ENCODE measurements around the gene NMS. TPM values are rescaled to one million over a fixed set of nuclear protein-coding genes. Genes with fewer than 3 reads are reported as not detected.
A peak's percentile ranks its signal among the peaks of the same experiment; 100 is the strongest.
"Not testable (repeated sequence)": the region's sequence is repeated elsewhere in the genome, so short reads cannot be mapped to it uniquely, and the experiment has no call there.

Gene NMS
- not detected for total RNA-seq (ENCODE audit: insufficient read depth, low replicate concordance)

DNA sequence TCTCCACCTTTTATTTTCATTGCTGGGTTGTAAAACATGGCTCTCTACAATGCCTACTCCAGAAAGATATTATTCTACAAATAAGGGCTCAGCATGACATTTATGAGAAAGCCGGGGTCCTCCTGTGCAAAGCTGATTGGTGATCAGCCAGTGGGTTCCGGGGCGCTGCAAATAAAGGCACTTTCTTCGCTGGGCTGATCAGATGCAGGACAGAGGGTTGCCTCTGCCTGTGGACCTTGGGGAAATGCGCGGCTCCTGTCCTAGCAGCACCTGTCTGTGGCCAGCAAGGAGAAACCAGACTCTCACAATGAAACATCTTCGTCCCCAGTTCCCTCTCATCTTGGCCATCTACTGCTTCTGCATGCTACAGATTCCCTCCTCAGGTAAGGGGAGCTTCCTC is at the start of gene NMS:
TSS of gene NMS (plus strand) at position 301 of the 400 bp plus-strand sequence. CDS start at position 308, 7 bp downstream.
- DNase-seq (ENCODE audit: low spot score) = no peak

- DNase-seq (ENCODE audit: low spot score) = peak; percentile 12
These were observed 47.8 kb upstream of the NMS start for GRCh38 chr2:100422320-100423055.

DNA sequence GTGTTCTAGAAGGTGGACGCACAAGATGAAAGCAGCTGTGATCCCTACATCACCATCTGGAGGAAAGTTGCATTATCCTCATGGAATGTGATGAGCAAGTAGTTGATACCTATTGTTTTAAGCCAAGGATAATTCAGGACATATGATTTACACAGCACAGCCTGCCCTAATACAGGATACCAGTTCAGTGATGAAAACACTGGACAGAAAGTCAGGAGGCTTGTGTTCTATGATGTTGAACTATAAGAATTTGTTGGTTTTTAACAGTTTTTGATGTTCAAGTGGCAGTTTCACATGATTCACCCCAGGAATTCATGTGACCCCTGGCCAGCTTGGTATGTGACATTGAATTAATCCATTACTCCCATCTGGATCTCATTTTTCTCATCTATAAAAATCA is 46.7 kb upstream of the NMS start:
- DNase-seq (ENCODE audit: low spot score) = no peak

- no peak for DNase-seq (ENCODE audit: low spot score)
These were observed 45.9 kb upstream of the NMS start for GRCh38 chr2:100424277-100424875.

GRCh38 chr2:100425107-100425506 is 45.2 kb upstream of the NMS start:
- peak; percentile 10 for DNase-seq (ENCODE audit: low spot score)

- DNase-seq (ENCODE audit: low spot score) = peak; percentile 10
These were observed 44.5 kb upstream of the NMS start for GRCh38 chr2:100425573-100426383.

GRCh38 chr2:100426384-100426720 is 43.9 kb upstream of the NMS start:
- no peak for DNase-seq (ENCODE audit: low spot score)

DNA sequence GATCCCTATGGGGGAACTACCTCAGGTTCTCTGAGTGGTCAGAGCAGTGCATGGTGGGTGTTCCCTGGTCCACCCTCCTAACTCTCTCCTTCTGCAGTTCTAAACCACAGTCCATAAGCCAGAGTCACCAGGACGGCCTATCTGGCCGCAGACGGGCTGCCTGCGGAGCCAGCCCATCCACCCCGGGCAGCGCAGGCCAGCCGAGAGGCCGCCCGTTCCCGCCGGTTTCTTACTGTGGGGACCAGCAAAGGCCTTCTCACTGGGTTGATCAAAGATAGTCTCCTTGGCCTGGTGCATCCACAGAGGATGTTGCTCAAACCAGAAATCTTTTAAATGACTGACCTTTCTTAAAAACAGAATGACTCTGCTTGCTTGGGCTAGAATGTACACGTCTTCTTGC is 43.2 kb upstream of the NMS start:
- DNase-seq (ENCODE audit: low spot score) = no peak

DNA sequence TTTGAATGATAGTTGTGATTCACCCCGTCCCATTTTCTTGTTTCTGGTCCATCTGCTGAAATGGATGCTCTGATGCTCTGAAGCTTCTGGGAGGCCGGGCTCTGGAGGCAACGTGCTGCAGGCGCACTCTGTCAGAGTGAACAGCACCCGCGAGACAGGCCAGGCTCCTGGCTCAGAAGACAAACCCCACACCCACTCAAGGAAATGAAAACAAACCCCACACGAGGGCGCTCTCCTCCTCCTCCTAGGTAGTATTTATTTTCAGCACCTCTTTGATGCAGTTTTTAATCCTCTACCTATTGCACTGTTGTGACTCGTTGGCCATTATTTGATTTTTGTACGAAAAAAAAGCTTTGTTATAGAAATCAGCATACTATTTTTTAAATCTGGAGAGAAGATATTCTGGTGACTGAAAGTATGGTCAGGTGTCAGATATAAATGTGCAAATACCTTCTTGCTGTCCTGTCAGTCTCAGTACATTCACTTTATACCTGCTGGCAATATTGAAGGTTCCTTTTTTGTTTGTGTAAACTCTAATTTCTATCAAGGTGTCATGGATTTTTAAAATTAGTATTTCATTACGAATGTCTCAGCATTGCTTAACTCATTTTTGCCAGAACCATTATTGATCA is 42.5 kb upstream of the NMS start:
- DNase-seq (ENCODE audit: low spot score) = peak; percentile 39

GRCh38 chr2:100429726-100430125 is 40.6 kb upstream of the NMS start:
- DNase-seq (ENCODE audit: low spot score) = no peak

DNA sequence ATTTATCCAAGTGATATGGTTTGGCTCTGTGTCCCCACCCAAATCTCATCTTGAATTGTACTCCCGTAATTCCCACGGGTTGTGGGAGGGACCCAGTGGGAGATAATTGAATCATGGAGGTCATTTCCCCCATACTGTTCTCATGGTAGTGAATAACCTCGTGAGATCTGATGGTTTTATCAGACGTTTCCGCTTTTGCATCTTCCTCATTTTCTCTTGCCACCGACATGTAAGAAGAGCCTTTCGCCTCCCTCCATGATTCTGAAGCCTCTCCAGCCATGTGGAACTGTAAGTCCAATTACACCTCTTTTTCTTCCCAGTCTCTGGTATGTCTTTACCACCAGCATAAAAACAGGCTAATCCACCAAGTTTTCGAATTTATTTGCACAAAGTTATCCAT is 32.5 kb upstream of the NMS start:
- no peak for DNase-seq (ENCODE audit: low spot score)

DNA sequence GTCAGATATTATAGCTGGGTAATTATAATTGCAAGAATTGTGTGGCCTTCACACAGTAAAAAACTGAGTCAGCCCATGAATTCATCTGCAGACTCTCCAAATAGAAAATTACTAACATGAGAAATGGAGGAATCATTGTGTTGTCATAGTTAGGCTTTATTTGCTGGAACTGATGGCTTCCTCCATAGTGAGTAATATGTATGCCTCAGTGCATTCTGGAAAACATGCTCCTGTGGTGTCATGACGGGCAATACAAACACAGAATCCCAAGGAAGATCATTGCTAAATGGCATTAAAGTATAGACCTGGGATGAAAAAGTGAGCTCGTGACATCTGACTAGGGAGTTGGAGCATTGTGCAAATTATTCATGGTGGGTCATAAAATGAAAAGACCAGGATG is 23.6 kb upstream of the NMS start:
- no peak for DNase-seq (ENCODE audit: low spot score)

- no peak for DNase-seq (ENCODE audit: low spot score)
These were observed 19.2 kb upstream of the NMS start for GRCh38 chr2:100451092-100451491.

GRCh38 chr2:100451734-100452133 is 18.5 kb upstream of the NMS start:
- no peak for DNase-seq (ENCODE audit: low spot score)

- DNase-seq (ENCODE audit: low spot score) = no peak
These were observed 16.4 kb upstream of the NMS start for GRCh38 chr2:100453853-100454252.

DNA sequence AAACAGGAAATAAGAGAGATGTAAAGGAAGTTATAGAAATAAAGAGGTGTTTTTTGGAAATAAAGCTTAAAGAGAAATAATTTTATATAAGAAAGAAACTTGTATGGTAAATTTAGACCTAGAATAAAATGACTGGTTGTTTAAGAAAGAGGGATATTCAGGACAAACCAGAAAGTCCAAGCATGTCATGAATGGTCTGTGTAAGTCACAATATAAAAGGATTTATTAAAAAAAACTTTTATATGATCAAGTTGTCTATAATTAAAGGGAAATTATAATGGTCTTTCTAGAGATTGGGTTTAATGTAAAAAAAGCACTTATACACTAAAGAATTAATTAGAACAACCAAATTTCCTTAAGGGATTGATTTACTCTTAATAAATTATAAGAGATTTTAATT is 13.9 kb upstream of the NMS start:
- not testable (repeated sequence) for DNase-seq (ENCODE audit: low spot score)

- peak; percentile 24 for DNase-seq (ENCODE audit: low spot score)
These were observed 9.3 kb upstream of the NMS start for GRCh38 chr2:100460904-100461530.

DNA sequence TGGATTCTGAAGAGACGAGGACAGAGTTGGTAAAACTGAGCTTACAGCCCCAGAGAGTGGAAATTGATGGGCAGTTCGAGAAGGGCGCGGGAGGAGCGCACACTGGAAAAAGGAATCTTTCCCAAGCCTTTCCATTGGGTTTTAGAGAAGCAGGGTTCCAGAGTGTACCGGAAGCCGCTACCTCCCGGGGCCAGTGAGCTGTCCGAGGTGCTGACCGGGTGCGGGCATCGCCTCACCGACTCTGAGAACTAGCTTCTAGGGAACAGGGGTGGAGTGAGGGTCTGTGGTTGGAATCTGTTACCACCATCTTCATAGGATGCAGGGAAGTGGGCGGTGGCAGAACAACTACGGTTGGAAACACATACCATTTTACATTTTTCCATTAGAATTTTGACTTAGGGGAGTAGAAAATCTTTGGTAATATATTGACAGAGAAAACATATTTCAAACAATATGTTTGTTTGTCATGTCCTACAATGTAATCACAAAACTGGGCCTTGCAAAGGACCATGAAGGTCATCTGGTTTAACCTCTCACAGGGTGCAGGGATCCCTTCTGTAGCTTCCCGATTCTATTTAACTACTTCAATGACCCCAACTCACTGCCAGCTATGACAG is 724 bp downstream of the NMS start:
- DNase-seq (ENCODE audit: low spot score) = peak; percentile 44

DNA sequence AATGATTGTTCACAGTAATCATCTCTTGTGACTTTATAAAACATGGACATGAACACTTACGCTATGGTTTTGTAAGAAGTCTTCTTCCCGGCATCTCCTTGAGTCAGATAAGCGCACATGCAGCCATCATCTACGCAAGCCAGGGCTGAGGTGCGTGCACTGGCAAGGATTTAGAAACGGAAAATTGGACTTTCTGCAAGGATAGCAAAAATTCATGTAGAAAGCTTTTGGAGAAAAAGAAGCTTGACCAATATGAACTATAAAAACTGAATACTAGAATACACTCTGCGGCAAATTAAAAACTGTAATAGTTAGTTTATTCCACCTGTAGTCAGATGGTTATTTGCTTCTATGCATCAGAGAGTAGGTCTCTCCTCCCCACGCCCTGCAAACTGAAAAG is 6.3 kb downstream of the NMS start:
- no peak for DNase-seq (ENCODE audit: low spot score)

- DNase-seq (ENCODE audit: low spot score) = no peak
These were observed 12.5 kb downstream of the NMS start for GRCh38 chr2:100482741-100483140.

DNA sequence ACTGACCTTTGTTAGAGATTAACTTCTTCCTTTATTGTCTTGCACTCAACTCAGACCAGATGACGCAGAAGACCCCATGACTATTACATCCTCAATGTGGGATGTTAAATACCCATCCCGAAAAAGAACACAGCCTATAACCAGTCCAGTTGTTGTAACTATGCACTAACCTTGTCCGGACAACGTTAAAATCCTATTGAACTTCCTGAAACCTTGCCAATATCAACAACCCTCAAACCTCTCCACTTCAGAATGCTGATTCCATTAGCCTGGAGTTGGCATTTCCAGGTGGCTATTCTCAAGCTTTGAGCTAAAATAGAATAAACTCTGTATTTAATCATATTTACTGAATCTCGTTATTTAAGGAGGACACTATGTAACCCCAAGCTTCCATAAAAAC is 13.6 kb downstream of the NMS start:
- no peak for DNase-seq (ENCODE audit: low spot score)

Measured in umbilical cord (tissue), 2 donors.